Endothelial cell of umbilical vein (primary cell): ENCODE measurements around the gene HOXB6. TPM values are rescaled to one million over a fixed set of nuclear protein-coding genes. Genes with fewer than 3 reads are reported as not detected.

Experiments
- BruUV-seq: library from RNA; stranded (reverse); fragments of 400-500 nt; replicated peaks from 2 replicates; lab custom pipeline; 2021; lab: Mats Ljungman, UMichigan
- CTCF ChIA-PET: fragments of 300-600, 350-600 bp; sonication (Branson Sonifier 250); formaldehyde crosslinking; loops from one replicate; lab custom pipeline; 2021; ENCODE audit warnings: antibody characterized with exemption, inconsistent platforms; lab: Charles Lee
- POLR2A ChIA-PET: fragments of 300-600, 350-600 bp; sonication (Branson Sonifier 250); formaldehyde crosslinking; loops from one replicate; lab custom pipeline; 2021; ENCODE audit warnings: antibody characterized with exemption, inconsistent platforms; lab: Charles Lee
- DNase-seq: peaks from one replicate; pipeline ENCODE4 v3.0.0-alpha.2; 2011; ENCODE audit warnings: low read depth, low spot score
- FAIRE-seq: peaks from 2 replicates; lab custom pipeline; 2011; peaks lifted over from hg19 to GRCh38; lab: Jason Lieb, UNC
- H2AFZ ChIP-seq: 2 replicates; pipeline ENCODE4 v1.6.0; 2012; ENCODE audit warnings: low read depth, low read length, control low read depth, inconsistent platforms
- H3K27ac ChIP-seq: 2 replicates; pipeline ENCODE4 v1.5.1; 2011; ENCODE audit warnings: low read depth, mild to moderate bottlenecking, control low read depth, low read length, moderate library complexity; ENCODE audit not compliant: insufficient read depth
- H3K27me3 ChIP-seq, 2 experiments: 2 replicates each; pipeline versions ENCODE4 v1.6.0 to v1.6.1; 2011; ENCODE audit warnings: low read length in 2 of 2, mixed read lengths in 1 of 2; ENCODE audit not compliant: control insufficient read depth in 2 of 2, insufficient read depth in 2 of 2
- H3K36me3 ChIP-seq, 2 experiments: 2 replicates in 1 of 2; 3 replicates in 1 of 2; pipeline ENCODE4 v1.5.1; 2011; ENCODE audit warnings: low read length in 2 of 2, mild to moderate bottlenecking in 1 of 2, moderate library complexity in 1 of 2; ENCODE audit not compliant: control insufficient read depth in 2 of 2, insufficient read depth in 2 of 2; ENCODE audit errors: extremely low read depth in 1 of 2
- H3K4me1 ChIP-seq: 3 replicates; pipeline ENCODE4 v1.5.1; 2011; ENCODE audit warnings: mild to moderate bottlenecking, low read length; ENCODE audit not compliant: control insufficient read depth, insufficient read depth; ENCODE audit errors: extremely low read depth
- H3K4me2 ChIP-seq: 2 replicates; pipeline ENCODE4 v1.6.1; 2011; ENCODE audit warnings: low read length, control low read depth, mixed read lengths; ENCODE audit not compliant: insufficient read depth
- H3K4me3 ChIP-seq, 3 experiments: fragments of 200-600 bp in 1 of 3; sonication (generic), shearing (Covaris generic) in 1 of 3; replicated peaks in 1 of 3; 2 replicates each; pipeline ENCODE4 v1.5.1; 2011 to 2016; ENCODE audit warnings: control low read depth in 3 of 3, low read length in 3 of 3, mild to moderate bottlenecking in 2 of 3, inconsistent platforms in 1 of 3, low read depth in 1 of 3, moderate library complexity in 1 of 3; ENCODE audit not compliant: insufficient read depth in 1 of 3
- H3K79me2 ChIP-seq: 2 replicates; pipeline ENCODE4 v1.6.0; 2012; ENCODE audit warnings: low read length, inconsistent platforms; ENCODE audit not compliant: control insufficient read depth, insufficient read depth
- H3K9ac ChIP-seq: replicated peaks from 2 replicates; pipeline ENCODE3; 2011; ENCODE audit warnings: low read length, control low read depth; ENCODE audit not compliant: insufficient read depth; ENCODE audit errors: extremely low read depth
- H3K9me1 ChIP-seq: replicated peaks from 3 replicates; pipeline ENCODE4 v1.6.0; 2011; ENCODE audit warnings: mild to moderate bottlenecking, low read length; ENCODE audit not compliant: control insufficient read depth, insufficient read depth; ENCODE audit errors: extremely low read depth
- H3K9me3 ChIP-seq: replicated peaks from 2 replicates; pipeline ENCODE4 v1.5.1; 2012; ENCODE audit warnings: low read length, inconsistent platforms; ENCODE audit not compliant: control insufficient read depth, insufficient read depth
- H4K20me1 ChIP-seq: replicated peaks from 2 replicates; pipeline ENCODE3; 2011; ENCODE audit warnings: mild to moderate bottlenecking, low read length; ENCODE audit not compliant: control insufficient read depth, insufficient read depth; ENCODE audit errors: extremely low read depth
- FOS ChIP-seq: IDR thresholded peaks from 2 replicates; pipeline ENCODE4 v1.6.1; 2011; ENCODE audit warnings: mild to moderate bottlenecking, low read length, moderate library complexity, borderline replicate concordance; ENCODE audit not compliant: insufficient read depth
- MYC ChIP-seq: IDR thresholded peaks from one replicate; pipeline ENCODE4 v1.6.1; 2011; ENCODE audit warnings: mild to moderate bottlenecking, low read depth, low read length
- POLR2A ChIP-seq: IDR thresholded peaks from 2 replicates; pipeline ENCODE4 v1.6.1; 2012; ENCODE audit warnings: low read depth, mild to moderate bottlenecking, control low read depth, low read length
- dilution Hi-C: fragments of 300-500 bp; cut with MboI; formaldehyde crosslinking; loops from one replicate; pipeline ENCODE4 v1.15.0; 2019; ENCODE audit warnings: low sequenced_read_pairs; ENCODE audit not compliant: extremely low pct_ligation_motif_present
- intact Hi-C: fragments of 100-400 bp; cut with micrococcal nuclease; formaldehyde crosslinking; loops from one replicate; pipeline ENCODE4 v1.10.0; 2022
- polyA plus RNA-seq, 4 experiments: library from polyadenylated mRNA; depleted of rRNA in 3 of 4; stranded (reverse) in 3 of 4; unstranded in 1 of 4; fragments of >200 nt; gene quantifications; 2 replicates each; pipeline versions ENCODE4 v1.2.1 to v1.2.3, GENCODE V29; 2011 to 2012; ENCODE audit warnings: missing spikeins in 1 of 4
- total RNA-seq: library from RNA; stranded (reverse); gene quantifications from 2 replicates; pipeline ENCODE4 v1.2.3, GENCODE V29; 2021

HOXB6 gene
- total and polyA plus RNA-seq, 2 donors (not counting 3 experiments of a cell fraction or from before 2014, with no cell fraction given), result 8.8 to 24.0 TPM

DNA sequence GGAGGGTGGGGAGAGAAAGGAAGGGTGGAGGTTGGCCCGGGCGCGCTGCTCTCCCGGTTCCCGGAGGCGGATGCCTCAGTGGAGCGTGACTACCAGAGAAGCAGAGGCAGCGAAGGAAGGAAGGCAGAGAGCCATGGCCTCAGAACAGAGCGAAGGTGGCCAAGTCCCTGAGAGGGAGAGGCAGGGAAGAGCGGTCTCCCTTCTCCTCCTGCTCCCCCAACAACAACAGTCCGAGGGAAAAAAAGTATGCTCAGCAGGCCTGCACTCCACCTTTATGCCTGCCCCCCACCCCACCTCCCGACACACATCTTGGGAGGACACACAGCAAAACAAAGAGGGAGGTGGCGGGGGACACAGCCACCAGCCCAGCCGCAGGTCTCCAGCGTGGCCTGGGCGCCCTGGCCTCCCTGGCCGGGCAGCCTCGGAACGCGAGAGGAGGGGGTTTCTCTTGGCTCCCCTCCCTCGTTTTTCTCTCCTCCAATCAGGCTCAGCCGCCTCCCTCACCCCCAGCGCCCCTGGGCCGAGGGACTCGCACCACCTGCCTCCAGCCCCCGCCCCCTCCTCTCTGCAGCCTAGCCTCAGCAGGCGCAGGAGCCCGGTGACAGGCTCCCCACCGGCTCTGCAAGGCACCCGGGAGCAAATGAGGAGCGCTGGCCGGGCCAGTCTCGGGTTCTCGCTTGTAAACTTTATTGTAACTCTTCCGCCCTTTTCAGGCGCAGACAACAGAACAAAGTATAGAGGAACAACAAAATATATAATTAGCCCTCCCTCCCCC is 7.1 kb upstream of the HOXB6 start:
- peaks cover 19% of the 10 kb centered on the region for H3K79me2 ChIP-seq
- H4K20me1 ChIP-seq, result no peaks in the 10 kb centered on the region
- DNase-seq (peak; percentile 39), FAIRE-seq (peak; percentile 35)
- peak overlapping the region; percentile 49 for H3K9ac ChIP-seq
- H3K27me3 ChIP-seq, result peaks cover 17 to 23% of the 10 kb centered on the region in 2 experiments
- no TSS peak for BruUV-seq
- H3K9me1 ChIP-seq, result no peaks in the 10 kb centered on the region
- no peak for TF ChIP-seq FOS
- TF ChIP-seq POLR2A, result peak; percentile 63
- ChIA-PET CTCF (interaction anchor here (1.2 to 1.5 kb wide), 3 partner anchors 18 to 481 kb away, joined by 4 to 12 read pairs (median 6); no protein-coding TSS in a partner anchor), POLR2A (interaction anchor here (1.4 kb wide), 1 partner anchor 14 kb away, joined by 4 read pairs; no protein-coding TSS in a partner anchor)
- no peaks in the 10 kb centered on the region for H3K9me3 ChIP-seq
- dilution Hi-C loops (no loop called here), intact Hi-C loops (loop anchor here (1.0 kb wide), 1 partner anchor 8 kb away; the partner anchor contains the start of gene HOXB6)
- H3K27ac ChIP-seq, result peak overlapping the region; percentile 66
- no peaks in the 10 kb centered on the region for H3K36me3 ChIP-seq
- H3K4me1 ChIP-seq, result peaks cover 31% of the 10 kb centered on the region
- H3K4me3 ChIP-seq, result peak overlapping the region; percentile 36 to 70 (median 52)
- H3K4me2 ChIP-seq, result peak overlapping the region; percentile 85
- peak overlapping the region; percentile 76 for H2AFZ ChIP-seq

DNA sequence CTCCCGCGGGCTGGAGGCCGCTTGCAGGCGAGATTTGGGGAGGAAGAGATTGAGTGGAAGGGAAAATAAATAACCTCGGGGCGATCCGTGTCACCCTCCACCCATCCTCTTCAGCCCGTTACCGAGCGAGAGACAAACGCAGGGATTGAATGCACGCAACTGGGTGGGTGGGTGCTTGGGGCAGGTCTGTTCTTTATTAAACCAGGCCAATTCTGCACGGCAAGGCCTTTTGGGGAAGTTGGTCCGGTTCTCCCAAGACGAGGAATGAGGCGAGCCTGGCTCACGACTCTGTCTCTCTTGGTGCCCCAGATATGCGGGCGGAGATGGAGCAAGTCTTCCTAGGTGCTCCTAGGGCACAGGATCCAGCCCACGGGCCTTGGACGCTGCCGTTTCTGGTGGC is 6.4 kb upstream of the HOXB6 start:
- DNase-seq (no peak), FAIRE-seq (no peak)
- H3K4me3 ChIP-seq, result peak overlapping the region; percentile 52 to 78 (median 70)
- H2AFZ ChIP-seq, result peak overlapping the region; percentile 92
- CTCF ChIA-PET, result no interaction called here
- H3K79me2 ChIP-seq, result peaks cover 19% of the 10 kb centered on the region
- H3K4me1 ChIP-seq, result peaks cover 31% of the 10 kb centered on the region
- no peak for TF ChIP-seq MYC
- dilution Hi-C loops, result no loop called here
- peak overlapping the region; percentile 66 for H3K27ac ChIP-seq
- no peaks in the 10 kb centered on the region for H3K9me1 ChIP-seq
- BruUV-seq, result no TSS peak
- intact Hi-C loops, result no loop called here
- peaks cover 10 to 16% of the 10 kb centered on the region in 2 experiments for H3K27me3 ChIP-seq
- H3K4me2 ChIP-seq, result peak overlapping the region; percentile 85
- no peaks in the 10 kb centered on the region for H4K20me1 ChIP-seq
- POLR2A ChIA-PET, result no interaction called here
- H3K9ac ChIP-seq, result peak overlapping the region; percentile 83
- no peaks in the 10 kb centered on the region for H3K9me3 ChIP-seq
- no peaks in the 10 kb centered on the region for H3K36me3 ChIP-seq
